Duodenal mucosa (tissue), 2 donors: Measurements from ENCODE around the gene PRKD3.
A peak's percentile ranks its signal among the peaks of the same experiment; 100 is the strongest.

Experiments used
- H3K27ac ChIP-seq: one replicate; pipeline ENCODE4 v1.7.0; 2013; ENCODE audit warnings: low read depth, low read length
- H3K27me3 ChIP-seq, 2 donors: one replicate each; pipeline ENCODE4 v1.7.0; 2013; ENCODE audit warnings: low read length in 2 of 2, control low read depth in 1 of 2; ENCODE audit not compliant: insufficient read depth in 2 of 2, control insufficient read depth in 1 of 2
- H3K36me3 ChIP-seq, 2 donors: one replicate each; pipeline ENCODE4 v1.7.0; 2013; ENCODE audit warnings: low read length in 2 of 2, control low read depth in 1 of 2; ENCODE audit not compliant: insufficient read depth in 2 of 2, control insufficient read depth in 1 of 2
- H3K4me1 ChIP-seq, 2 donors: one replicate each; pipeline ENCODE4 v1.7.0; 2013; ENCODE audit warnings: low read length in 2 of 2, control low read depth in 1 of 2; ENCODE audit not compliant: insufficient read depth in 2 of 2, control insufficient read depth in 1 of 2
- H3K4me3 ChIP-seq, 2 donors: one replicate each; pipeline ENCODE4 v1.7.0; 2013; ENCODE audit warnings: low read length in 2 of 2, low read depth in 1 of 2
- H3K9ac ChIP-seq, 2 donors: one replicate each; pipeline ENCODE4 v1.7.0; 2013; ENCODE audit warnings: low read length in 2 of 2, low read depth in 1 of 2
- H3K9me3 ChIP-seq, 2 donors: one replicate each; pipeline ENCODE4 v1.7.0; 2013; ENCODE audit warnings: low read length in 2 of 2, control low read depth in 1 of 2; ENCODE audit not compliant: control insufficient read depth in 1 of 2

The PRKD3 gene

GRCh38 chr2:37343537-37344434, 19.2 kb upstream of the PRKD3 start:
- Histone ChIP-seq H3K9me3 (no peaks in the 10 kb centered on the region), H3K4me3 (peak overlapping the region; percentile 67 to 80), H3K27ac (no peak overlapping the region), H3K36me3 (no peaks in the 10 kb centered on the region), H3K4me1 (peaks cover 3 to 11% of the 10 kb centered on the region in 2 donors), H3K27me3 (no peaks in the 10 kb centered on the region), H3K9ac (peak overlapping the region; percentile 52 to 56)

- H3K9me3 ChIP-seq, result no peaks in the 10 kb centered on the region
- no peak overlapping the region for H3K9ac ChIP-seq
- no peak overlapping the region for H3K27ac ChIP-seq
- no peak overlapping the region for H3K4me3 ChIP-seq
- no peaks in the 10 kb centered on the region for H3K27me3 ChIP-seq
- H3K36me3 ChIP-seq, result no peaks in the 10 kb centered on the region
- peaks cover 3 to 11% of the 10 kb centered on the region in 2 donors for H3K4me1 ChIP-seq
These were observed 18.1 kb upstream of the PRKD3 start for GRCh38 chr2:37342591-37343220.

DNA sequence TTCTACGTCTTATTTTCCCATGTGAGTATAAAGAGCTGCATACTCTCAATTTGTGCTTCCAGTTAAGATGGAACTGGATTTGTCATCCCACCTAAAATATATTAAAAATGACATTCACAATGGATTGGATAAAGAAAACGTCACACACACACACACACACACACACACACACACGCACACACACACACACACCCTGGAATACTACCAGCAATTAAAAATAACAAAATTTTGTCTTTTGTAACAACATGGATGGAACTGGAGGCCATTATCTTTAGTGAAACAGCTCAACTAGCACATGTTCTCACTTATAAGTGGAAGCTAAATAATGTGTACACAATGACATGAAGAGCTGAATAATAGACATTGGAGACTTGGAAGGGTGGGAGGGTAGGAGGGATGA, 16.0 kb upstream of the PRKD3 start:
- no peaks in the 10 kb centered on the region for H3K9me3 ChIP-seq

DNA sequence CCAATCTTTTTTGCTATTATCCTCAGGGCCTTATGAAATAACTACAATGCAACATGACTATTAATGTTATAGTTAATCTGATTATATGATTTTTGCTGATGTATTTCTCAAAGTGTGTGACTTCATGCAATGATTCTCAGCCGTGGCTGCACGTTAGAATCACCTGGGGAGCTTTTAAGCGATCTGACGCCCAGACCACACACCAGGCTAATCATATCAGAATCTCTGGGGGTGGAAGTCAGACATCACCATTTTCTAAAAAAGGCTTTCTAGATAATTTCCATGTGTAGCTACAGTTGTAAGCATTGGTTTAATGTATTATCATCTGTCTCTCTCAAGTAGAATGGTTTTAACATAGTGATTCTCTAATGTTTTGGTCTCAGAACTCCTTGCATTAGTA, 14.3 kb upstream of the PRKD3 start:
- Histone ChIP-seq H3K27me3 (no peaks in the 10 kb centered on the region), H3K9ac (no peak overlapping the region), H3K9me3 (no peaks in the 10 kb centered on the region)

More for the DNA sequence above, 16.0 kb upstream of the PRKD3 start:
- Histone ChIP-seq H3K36me3 (no peaks in the 10 kb centered on the region), H3K4me3 (no peak overlapping the region), H3K27me3 (no peaks in the 10 kb centered on the region), H3K9ac (no peak overlapping the region), H3K4me1 (peaks cover 3 to 11% of the 10 kb centered on the region in 2 donors), H3K27ac (no peak overlapping the region)

DNA sequence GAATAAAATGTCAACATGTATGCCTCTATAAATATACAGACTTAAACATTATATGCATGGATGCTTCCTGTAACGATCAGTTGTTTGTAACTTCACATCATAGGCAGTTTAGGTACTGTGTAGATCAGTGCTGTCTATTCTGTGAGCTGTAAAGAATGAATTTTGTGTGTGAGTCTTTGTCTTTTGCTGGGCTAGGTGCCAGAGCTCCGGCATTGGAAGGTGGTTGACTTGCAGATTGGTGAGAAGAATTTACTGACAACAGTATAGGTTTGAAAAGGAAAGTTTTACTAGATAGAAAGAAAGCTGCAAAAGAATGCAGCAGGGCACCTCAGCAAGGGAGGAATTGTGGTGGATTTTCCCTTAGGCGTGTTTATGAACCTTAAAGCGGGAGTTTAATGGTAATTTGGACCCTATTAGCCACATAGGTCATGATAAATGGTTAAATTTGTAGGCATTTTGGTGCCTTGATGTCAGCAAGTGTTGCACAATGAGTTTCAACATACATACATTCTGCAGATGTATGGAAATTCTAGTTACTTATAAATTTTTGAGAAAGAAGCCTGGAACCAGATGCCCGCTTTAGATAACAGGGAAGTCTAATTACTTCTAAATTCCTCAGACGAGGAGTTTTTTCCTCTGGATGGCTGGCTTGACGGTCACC, 13.1 kb upstream of the PRKD3 start:
- H3K4me1 ChIP-seq, result no peaks in the 10 kb centered on the region

More for the DNA sequence above, 14.3 kb upstream of the PRKD3 start:
- Histone ChIP-seq H3K4me1 (peaks cover 0 to 4% of the 10 kb centered on the region in 2 donors), H3K4me3 (no peak overlapping the region), H3K36me3 (no peaks in the 10 kb centered on the region), H3K27ac (no peak overlapping the region)

GRCh38 chr2:37335604-37336003, 11.0 kb upstream of the PRKD3 start:
- Histone ChIP-seq H3K36me3 (no peaks in the 10 kb centered on the region), H3K4me1 (no peaks in the 10 kb centered on the region), H3K9me3 (no peaks in the 10 kb centered on the region), H3K27ac (no peak overlapping the region), H3K4me3 (no peak overlapping the region), H3K27me3 (no peaks in the 10 kb centered on the region), H3K9ac (no peak overlapping the region)

More for the DNA sequence above, 13.1 kb upstream of the PRKD3 start:
- no peaks in the 10 kb centered on the region for H3K9me3 ChIP-seq
- no peak overlapping the region for H3K4me3 ChIP-seq
- H3K27ac ChIP-seq, result no peak overlapping the region
- H3K9ac ChIP-seq, result no peak overlapping the region
- no peaks in the 10 kb centered on the region for H3K27me3 ChIP-seq
- H3K36me3 ChIP-seq, result no peaks in the 10 kb centered on the region

DNA sequence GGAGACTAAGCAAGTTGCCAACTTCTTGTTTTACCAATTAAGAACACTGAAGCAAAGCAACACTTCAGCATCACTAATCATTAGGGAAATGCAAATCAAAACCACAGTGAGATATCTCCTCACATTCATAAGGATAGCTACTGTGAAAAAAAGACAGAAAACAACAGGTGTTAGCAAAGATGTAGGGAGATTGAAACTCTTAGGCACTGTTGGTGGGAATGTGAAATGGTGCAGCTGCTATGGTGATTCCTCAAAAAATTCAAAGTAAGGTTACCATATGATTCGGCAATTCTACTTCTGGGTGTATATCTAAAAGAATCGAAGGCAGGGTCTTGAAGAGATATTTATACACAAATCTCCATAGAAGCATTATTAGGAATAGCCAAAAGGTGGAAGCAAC, 8.6 kb upstream of the PRKD3 start:
- no peaks in the 10 kb centered on the region for H3K27me3 ChIP-seq
- H3K27ac ChIP-seq, result no peak overlapping the region
- H3K9me3 ChIP-seq, result no peaks in the 10 kb centered on the region

DNA sequence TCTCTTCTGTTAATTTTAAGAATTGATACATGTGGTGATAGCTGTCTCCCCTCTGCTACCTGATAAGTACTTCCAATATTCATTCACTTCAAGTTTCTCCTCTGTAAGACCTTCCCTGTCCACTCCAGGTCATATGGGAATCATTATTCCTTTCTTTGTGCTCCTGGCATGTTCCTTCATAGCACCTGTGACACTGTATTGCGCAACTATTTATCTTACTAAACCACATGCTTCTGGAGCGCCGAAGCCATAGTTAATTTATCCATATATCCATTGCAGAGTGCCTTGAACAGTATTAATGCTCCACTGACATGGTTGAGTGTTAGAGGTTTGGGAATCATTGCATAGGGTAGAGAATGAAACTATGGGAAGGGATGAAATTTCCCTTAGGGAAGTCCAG, 7.9 kb upstream of the PRKD3 start:
- H3K27ac ChIP-seq, result no peak overlapping the region
- H3K4me1 ChIP-seq, result no peaks in the 10 kb centered on the region
- no peaks in the 10 kb centered on the region for H3K27me3 ChIP-seq
- H3K36me3 ChIP-seq, result no peaks in the 10 kb centered on the region
- H3K9ac ChIP-seq, result no peak overlapping the region
- H3K9me3 ChIP-seq, result no peaks in the 10 kb centered on the region
- no peak overlapping the region for H3K4me3 ChIP-seq

More for the DNA sequence above, 8.6 kb upstream of the PRKD3 start:
- H3K9ac ChIP-seq, result no peak overlapping the region
- no peaks in the 10 kb centered on the region for H3K36me3 ChIP-seq
- H3K4me1 ChIP-seq, result no peaks in the 10 kb centered on the region
- H3K4me3 ChIP-seq, result no peak overlapping the region

DNA sequence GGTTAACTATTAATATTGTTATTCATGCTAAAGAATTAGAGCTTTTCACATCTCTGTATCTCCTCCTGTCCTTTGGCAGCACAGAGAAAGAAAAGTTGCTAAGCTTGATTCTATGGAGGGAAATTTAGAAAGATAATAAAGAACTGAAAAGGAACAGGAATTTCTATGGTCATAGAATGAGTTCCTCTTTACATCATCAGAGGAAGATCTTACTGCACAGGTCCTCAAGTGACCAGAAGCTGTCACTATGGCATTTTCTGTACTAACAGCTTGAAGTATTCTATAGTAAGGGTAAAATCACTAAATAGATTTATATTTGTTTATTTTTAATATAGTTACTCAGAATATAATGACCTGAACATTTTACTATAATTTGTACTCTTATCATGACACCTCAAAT, 6.0 kb upstream of the PRKD3 start:
- Histone ChIP-seq H3K4me3 (no peak overlapping the region), H3K4me1 (peaks cover under 1 to 1% of the 10 kb centered on the region in 2 donors), H3K9ac (no peak overlapping the region), H3K27me3 (no peaks in the 10 kb centered on the region), H3K27ac (no peak overlapping the region), H3K36me3 (no peaks in the 10 kb centered on the region), H3K9me3 (no peaks in the 10 kb centered on the region)
